HG02981 (cell line): ENCODE data around the gene OR52J3.

Source experiments
- ATAC-seq: cut with Tn5 transposase; IDR thresholded peaks from one replicate; pipeline ENCODE4 v1.9.1; 2021; ENCODE audit warnings: mild to moderate bottlenecking, moderate library complexity; ENCODE audit not compliant: unreplicated experiment

OR52J3 gene

DNA sequence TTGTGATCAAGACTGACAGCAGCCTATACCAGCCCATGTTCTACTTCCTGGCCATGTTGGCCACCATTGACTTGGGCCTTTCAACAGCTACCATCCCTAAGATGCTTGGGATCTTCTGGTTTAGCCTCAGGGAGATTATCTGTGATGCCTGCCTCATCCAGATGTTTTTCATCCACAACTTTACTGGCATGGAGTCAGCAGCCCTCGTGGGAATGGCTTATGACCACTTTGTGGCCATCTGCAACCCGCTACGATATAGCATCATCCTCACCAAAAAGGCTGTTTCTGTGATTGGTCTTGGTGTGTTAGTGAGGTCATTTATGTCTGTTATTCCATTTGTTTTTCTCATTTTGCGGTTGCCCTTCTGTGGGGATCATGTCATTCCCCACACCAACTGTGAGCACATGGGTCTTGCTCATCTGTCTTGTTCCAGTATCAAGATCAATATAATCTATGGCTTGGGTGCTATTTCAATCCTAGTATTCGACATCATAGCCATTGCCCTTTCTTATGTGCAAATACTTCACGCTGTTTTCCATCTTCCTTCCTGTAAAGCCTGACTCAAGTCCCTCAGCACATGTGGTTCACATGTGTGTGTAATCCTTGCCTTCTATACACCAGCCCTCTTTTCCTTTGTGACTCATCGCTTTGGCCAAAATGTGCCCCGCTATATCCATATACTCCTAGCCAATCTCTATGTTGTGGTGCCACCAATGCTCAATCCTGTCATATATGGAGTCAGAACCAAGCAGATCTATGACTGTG lies 46.7 kb downstream of the OR52J3 start:
- ATAC-seq, result no peak

DNA sequence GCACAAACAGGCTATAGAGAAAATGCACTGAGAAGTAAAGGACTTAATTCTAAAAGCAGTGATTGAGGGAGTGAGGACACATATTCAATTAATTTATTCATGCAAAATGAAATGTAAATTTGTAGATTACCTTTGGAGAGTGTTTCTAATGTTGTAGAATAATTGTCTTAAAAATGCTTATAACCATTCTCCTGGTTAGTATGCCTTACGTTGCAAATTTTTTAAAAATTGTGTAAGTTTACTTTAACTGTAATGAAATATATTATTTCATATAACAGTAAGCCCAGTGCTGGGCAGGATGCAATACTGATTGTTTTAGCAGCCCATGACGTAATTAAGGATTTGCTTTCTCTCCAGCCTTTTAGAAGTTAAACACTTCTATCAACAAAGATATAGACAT lies 49.7 kb downstream of the OR52J3 start:
- no peak for ATAC-seq
